ENCODE measurements around the gene MAPK8IP2.
"Not testable (repeated sequence)": the region's sequence is repeated elsewhere in the genome, so short reads cannot be mapped to it uniquely, and the experiment has no call there.

The MAPK8IP2 gene

DNA sequence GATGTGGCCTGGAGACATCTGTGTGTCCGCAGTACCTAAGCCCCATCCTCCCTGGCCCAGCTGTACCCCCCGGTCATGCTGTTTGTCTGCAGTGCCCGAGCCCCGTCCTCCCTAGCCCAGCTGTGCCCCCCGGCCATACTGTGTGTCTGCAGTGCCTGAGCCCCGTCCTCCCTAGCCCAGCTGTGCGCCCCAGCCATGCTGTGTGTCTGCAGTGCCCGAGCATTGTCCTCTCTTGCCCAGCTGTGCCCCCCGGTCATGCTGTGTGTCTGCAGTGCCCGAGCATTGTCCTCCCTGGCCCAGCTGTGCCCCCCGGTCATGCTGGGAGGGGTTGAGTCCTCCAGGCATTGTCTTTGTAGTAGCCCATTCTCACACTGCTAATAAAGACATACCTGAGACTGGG is 35.0 kb downstream of the MAPK8IP2 start:
- no peak for DNase-seq (ENCODE audit: low read depth)

- DNase-seq (ENCODE audit: low read depth): not testable (repeated sequence)
Observed at GRCh38 chr22:50640296-50640695, 39.7 kb downstream of the MAPK8IP2 start.

- DNase-seq (ENCODE audit: low read depth): no peak
Observed at GRCh38 chr22:50640857-50641647, 40.5 kb downstream of the MAPK8IP2 start.

- no peak for DNase-seq (ENCODE audit: low read depth)
Observed at GRCh38 chr22:50641696-50642607, 41.4 kb downstream of the MAPK8IP2 start.

DNA sequence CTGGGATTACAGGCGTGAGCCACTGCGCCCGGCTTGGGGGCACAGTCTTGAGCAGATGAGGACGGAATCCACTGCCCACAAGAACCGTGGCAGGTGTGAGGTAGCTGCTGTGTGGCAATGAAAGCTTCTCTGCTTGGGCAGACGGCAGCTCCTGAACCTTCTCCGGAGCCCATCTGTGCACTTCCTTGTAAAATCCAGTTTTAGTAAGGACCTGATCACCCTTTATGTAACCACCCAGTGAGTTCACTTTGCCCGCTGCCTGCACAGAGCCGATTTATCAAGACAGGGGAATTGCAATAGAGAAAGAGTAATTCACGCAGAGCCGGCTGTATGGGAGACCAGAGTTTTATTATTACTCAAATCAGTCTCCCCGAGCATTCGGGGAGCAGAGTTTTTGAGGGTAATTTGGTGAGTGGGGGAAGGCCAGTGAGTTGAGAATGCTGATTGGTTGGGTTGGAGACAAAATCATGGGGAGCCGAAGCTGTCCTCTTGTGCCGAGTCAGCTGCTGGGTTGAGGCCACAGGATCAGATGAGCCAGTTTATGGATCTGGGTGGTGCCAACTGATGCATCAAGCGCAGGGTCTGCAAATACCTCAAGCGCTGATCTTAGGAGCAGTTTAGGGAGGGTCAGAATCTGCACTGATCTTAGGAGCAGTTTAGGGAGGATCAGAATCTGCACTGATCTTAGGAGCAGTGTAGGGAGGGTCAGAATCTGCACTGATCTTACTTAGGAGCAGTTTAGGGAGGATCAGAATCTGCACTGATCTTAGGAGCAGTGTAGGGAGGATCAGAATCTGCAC is 42.6 kb downstream of the MAPK8IP2 start:
- DNase-seq (ENCODE audit: low read depth): not testable (repeated sequence)

DNA sequence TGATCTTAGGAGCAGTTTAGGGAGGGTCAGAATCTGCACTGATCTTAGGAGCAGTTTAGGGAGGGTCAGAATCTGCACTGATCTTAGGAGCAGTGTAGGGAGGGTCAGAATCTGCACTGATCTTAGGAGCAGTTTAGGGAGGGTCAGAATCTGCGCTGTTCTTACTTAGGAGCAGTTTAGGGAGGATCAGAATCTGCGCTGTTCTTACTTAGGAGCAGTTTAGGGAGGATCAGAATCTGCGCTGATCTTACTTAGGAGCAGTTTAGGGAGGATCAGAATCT is 43.2 kb downstream of the MAPK8IP2 start:
- not testable (repeated sequence) for DNase-seq (ENCODE audit: low read depth)

DNA sequence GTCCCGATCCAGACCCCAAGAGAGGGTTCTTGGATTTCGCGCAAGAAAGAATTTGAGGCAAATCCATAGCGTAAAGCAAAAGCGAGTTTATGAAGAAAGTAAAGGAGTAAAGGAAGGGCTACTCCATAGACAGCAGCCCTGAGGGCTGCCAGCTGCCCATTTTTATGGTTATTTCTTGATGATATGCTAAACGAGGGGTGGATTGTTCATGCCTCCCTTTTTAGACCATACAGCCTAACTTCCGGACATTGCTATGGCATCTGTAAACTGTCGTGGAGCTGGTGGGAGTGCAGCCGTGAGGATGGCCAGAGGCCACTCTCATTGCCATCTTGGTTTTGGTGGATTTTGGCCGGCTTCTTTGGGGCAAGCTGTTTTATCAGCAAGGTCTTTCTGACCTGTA is 52.7 kb downstream of the MAPK8IP2 start:
- no peak for DNase-seq (ENCODE audit: low read depth)

DNA sequence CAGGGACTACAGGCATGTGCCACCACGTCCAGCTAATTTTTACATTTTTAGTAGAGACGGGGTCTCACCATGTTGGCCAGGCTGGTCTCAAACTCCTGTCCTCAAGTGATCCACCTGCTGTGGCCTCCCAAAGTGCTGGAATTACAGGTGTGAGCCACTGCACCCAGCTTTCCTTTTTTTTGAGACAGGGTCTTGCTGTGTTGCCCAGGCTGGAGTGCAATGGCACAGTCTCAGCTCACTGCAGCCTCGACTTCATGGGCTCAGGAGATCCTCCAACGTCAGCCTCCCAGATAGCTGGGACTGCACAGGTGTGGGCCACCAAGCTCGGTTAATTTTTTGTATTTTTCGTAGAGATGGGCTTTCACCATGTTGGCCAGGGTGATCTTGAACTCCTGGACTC is 54.1 kb downstream of the MAPK8IP2 start:
- DNase-seq (ENCODE audit: low read depth): not testable (repeated sequence)

DNA sequence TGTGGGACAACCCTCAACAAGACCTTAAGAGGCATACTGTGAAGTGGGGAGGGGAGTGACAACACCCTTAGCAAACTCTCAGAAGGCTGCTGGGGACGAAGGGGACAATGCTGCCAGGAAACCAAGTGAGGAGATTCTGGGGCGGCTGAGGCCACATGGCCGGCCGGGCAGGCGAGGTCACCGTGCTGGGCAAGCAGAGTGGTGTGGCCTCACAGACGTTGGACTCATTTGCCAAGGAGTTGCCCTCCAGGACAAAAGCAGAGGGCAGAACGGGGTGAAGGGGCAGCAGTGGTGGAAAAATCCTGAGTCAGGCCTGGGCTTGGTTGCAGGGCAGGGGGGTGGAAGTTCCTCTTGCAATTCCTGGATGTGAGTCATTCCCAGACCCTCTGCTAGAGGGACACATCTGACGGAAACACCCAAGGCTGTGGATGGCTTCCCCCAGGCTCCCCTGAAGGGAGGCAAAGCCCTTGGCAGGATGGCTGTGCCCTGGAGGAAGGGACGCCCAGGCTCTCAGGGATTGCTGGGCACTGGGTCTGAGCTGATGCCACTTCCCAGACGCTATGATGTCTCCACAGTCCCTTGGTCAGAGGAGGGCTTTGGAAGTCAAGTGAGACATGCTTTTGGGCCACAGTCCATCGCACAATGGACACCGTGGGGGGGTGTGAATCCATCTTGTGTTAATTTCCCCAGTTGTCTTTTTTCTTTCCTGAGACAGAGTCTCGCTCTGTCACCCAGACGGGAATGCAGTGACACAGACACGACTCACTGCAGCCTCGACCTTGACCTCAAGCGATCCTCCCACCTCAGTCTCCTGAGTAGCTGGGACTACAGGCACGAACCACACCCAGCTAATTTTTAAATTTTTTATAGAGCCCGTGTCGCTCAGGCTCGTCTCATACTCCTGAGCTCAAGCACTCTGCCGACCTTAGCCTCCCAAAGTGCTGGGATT is 55.8 kb downstream of the MAPK8IP2 start:
- no peak for DNase-seq (ENCODE audit: low read depth)

DNA sequence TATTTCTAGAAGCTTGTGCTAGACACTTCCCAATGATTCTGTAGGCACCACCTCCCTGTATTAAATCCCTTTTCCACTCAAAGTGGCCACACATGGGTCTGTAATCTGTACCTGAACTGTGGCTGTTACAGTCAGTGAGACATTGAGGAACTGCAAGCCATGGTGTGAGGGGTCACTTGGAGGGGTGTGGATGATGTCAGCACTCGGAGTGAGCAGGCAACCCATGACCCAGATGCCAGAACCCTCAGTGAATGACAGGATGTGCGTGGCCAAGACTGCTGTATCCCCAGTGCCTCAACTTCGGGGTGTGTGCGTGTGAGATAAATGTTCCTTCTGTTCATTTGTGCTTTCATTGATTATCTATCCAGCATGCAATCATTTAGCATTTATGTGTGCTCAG is 57.3 kb downstream of the MAPK8IP2 start:
- no peak for DNase-seq (ENCODE audit: low read depth)

GRCh38 chr22:50659711-50660110 is 59.1 kb downstream of the MAPK8IP2 start:
- DNase-seq (ENCODE audit: low read depth): not testable (repeated sequence)

DNA sequence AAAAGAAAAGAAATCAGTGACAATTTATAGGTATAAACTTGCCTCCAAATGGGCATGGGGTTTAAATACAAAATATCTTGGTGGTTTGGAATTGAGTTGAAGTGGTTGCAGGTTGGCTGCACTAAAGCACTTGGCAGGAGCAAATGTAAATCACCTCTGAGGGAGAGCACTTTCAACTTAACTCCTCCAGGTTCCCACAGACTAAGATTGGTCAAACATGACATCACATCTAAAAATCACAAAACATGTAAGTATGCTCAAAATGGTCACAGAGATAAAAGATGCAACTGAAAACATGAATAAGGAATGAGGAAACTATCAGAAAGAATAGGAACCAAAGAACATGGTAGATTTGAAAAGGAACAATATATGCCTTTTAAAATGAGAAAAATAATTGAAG is 59.7 kb downstream of the MAPK8IP2 start:
- no peak for DNase-seq (ENCODE audit: low read depth)
